Measurements from ENCODE around the gene ICAM4. TPM values are rescaled to one million over a fixed set of nuclear protein-coding genes. Genes with fewer than 3 reads are reported as not detected.
A peak's percentile ranks its signal among the peaks of the same experiment; 100 is the strongest.

The ICAM4 gene
- total and polyA plus RNA-seq, 9 of the 15 experiments (the other 6 are each of a cell fraction or from before 2014, with no cell fraction given): 14.1 to 86.1 (median 29.6) TPM

DNA sequence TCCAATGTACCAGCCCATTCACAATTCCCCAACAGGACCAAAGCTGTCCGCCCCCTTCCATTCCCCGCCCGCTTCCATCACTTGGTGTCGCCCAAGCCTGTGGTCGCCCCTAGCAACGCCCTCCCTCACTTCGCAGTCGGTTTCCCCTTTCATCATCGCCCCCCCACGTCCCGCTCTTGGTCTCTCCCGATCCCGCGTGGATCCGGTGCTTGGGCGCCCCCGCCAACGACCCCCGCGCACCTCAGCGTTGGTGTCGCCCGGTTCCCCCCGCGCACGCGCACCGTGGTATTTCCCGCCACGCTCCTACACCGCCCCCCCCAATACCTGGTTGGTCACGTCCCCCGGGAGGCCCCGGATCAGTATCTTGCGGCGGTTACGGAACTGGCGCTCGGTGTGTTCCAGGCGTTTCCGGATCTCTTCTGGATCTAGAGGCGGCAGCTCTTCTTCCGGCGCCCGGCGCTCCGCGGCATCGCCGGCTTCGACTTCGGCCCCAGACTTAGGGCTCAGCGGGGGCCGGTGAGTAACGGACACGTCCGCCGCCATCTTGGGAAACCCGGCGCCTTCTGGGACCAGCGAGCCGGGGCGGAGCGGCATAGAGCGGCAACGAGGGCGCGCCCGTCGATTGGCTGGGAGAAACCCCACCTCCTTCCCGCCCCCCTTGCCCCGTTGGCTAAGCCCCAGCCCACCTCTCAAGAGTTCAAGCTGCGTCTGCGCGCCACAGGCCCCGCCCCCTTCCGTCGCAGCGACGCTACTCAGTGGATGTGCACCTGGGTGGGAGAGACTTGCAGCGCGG is 46.4 kb downstream of the ICAM4 start, which contains the start of gene RAVER1 (continued):
- TF ChIP-seq, protein P1, sequence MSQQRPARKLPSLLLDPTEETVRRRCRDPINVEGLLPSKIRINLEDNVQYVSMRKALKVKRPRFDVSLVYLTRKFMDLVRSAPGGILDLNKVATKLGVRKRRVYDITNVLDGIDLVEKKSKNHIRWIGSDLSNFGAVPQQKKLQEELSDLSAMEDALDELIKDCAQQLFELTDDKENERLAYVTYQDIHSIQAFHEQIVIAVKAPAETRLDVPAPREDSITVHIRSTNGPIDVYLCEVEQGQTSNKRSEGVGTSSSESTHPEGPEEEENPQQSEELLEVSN (IDR thresholded peaks at IDR 0.05; ENCODE audit: borderline replicate concordance in 1 of 2, extremely low read depth in 1 of 2, insufficient read depth in 1 of 2, insufficient read length in 1 of 2, low read depth in 1 of 2, low read length in 1 of 2, poor library complexity in 1 of 2, severe bottlenecking in 1 of 2): peak; percentile 18 to 62
- TF ChIP-seq TOE1 (IDR thresholded peaks at IDR 0.05; ENCODE audit: borderline replicate concordance): peak; percentile 86
- 0 out of 2 replicates have a peak, but pooled peaks have one; percentile 95 for TF ChIP-seq TOE1 (CRISPR knock-in tag; IDR thresholded peaks at IDR 0.05; ENCODE audit: borderline replicate concordance, low read depth)
- 0 out of 2 replicates have a peak, but pooled peaks have one; percentile 63 for TF ChIP-seq ELF4 (CRISPR knock-in tag; IDR thresholded peaks at IDR 0.05)
- TF ChIP-seq HMGN3 (IDR thresholded peaks at IDR 0.05; ENCODE audit: borderline replicate concordance, extremely low read depth, insufficient read length, low read depth, low read length): peak; percentile 90
- TF ChIP-seq ETV1 (tag; conservative IDR thresholded peaks at IDR 0.05; ENCODE audit: low read depth): no peak; the same call in none of the 2 replicates
- peak in 1 of 2 experiments; percentile 82; a peak in 3 of 4 replicates for TF ChIP-seq SIN3A (IDR thresholded peaks at IDR 0.05; ENCODE audit: borderline replicate concordance in 2 of 2, control insufficient read depth in 1 of 2, low read depth in 2 of 2, low read length in 2 of 2)
- TF ChIP-seq SAFB (IDR thresholded peaks at IDR 0.05; ENCODE audit: borderline replicate concordance, low read depth, low read length): peak; percentile 89
- TF ChIP-seq KAT7 (CRISPR knock-in tag; IDR thresholded peaks at IDR 0.05; ENCODE audit: borderline replicate concordance): peak; percentile 69; the same call in 1 of the 2 replicates
- TF ChIP-seq PPARD (CRISPR knock-in tag; IDR thresholded peaks at IDR 0.05): no peak
- TF ChIP-seq, protein P2, sequence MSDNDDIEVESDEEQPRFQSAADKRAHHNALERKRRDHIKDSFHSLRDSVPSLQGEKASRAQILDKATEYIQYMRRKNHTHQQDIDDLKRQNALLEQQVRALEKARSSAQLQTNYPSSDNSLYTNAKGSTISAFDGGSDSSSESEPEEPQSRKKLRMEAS (CRISPR knock-in tag; IDR thresholded peaks at IDR 0.05): peak; percentile 84
- TF ChIP-seq CREBBP (IDR thresholded peaks at IDR 0.05; ENCODE audit: low read depth, low read length): no peak
- no peak for TF ChIP-seq ZNF354B (CRISPR knock-in tag; IDR thresholded peaks at IDR 0.05)
- TF ChIP-seq, protein P3, sequence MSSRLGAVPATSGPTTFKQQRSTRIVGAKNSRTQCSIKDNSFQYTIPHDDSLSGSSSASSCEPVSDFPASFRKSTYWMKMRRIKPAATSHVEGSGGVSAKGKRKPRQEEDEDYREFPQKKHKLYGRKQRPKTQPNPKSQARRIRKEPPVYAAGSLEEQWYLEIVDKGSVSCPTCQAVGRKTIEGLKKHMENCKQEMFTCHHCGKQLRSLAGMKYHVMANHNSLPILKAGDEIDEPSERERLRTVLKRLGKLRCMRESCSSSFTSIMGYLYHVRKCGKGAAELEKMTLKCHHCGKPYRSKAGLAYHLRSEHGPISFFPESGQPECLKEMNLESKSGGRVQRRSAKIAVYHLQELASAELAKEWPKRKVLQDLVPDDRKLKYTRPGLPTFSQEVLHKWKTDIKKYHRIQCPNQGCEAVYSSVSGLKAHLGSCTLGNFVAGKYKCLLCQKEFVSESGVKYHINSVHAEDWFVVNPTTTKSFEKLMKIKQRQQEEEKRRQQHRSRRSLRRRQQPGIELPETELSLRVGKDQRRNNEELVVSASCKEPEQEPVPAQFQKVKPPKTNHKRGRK (tag; IDR thresholded peaks at IDR 0.05): no peak
- peak in 1 of 2 experiments; percentile 22; a peak in 1 of 4 replicates for TF ChIP-seq KDM1A (IDR thresholded peaks at IDR 0.05)
- TF ChIP-seq NUFIP1 (IDR thresholded peaks at IDR 0.05; ENCODE audit: partially characterized antibody): peak; percentile 78
- no peak for TF ChIP-seq PCBP2 (IDR thresholded peaks at IDR 0.05; ENCODE audit: low read depth, low read length, poor library complexity, severe bottlenecking)
- peak in 1 of 2 experiments; percentile 65; a peak in 1 of 4 replicates for TF ChIP-seq TEAD1 (CRISPR knock-in tag; IDR thresholded peaks at IDR 0.05)
- TF ChIP-seq, protein P4, sequence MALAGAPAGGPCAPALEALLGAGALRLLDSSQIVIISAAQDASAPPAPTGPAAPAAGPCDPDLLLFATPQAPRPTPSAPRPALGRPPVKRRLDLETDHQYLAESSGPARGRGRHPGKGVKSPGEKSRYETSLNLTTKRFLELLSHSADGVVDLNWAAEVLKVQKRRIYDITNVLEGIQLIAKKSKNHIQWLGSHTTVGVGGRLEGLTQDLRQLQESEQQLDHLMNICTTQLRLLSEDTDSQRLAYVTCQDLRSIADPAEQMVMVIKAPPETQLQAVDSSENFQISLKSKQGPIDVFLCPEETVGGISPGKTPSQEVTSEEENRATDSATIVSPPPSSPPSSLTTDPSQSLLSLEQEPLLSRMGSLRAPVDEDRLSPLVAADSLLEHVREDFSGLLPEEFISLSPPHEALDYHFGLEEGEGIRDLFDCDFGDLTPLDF (CRISPR knock-in tag; IDR thresholded peaks at IDR 0.05): peak; percentile 78
- TF ChIP-seq PTBP1 (IDR thresholded peaks at IDR 0.05; ENCODE audit: low read depth, low read length): 0 out of 2 replicates have a peak, but pooled peaks have one; percentile 29
- no peak for TF ChIP-seq NR4A1 (CRISPR knock-in tag; IDR thresholded peaks at IDR 0.05)
- TF ChIP-seq NR4A1 (tag; IDR thresholded peaks at IDR 0.05): no peak; the same call in 1 of the 2 replicates
